Measurements from ENCODE around the gene IPO11.

Gene IPO11

GRCh38 chr5:62412549-62413329 is at the start of gene IPO11:
IPO11 (plus strand) TSS chr5:62412763; CDS start chr5:62437280, 24,517 bp downstream.
- peak; percentile 98 to 99 for DNase-seq (ENCODE audit: low read depth in 1 of 2, low spot score in 1 of 2)

GRCh38 chr5:62369039-62369438 is 43.5 kb upstream of the IPO11 start:
- DNase-seq (ENCODE audit: low read depth in 1 of 2, low spot score in 1 of 2) = no peak

GRCh38 chr5:62371409-62371808 is 41.2 kb upstream of the IPO11 start:
- DNase-seq (ENCODE audit: low read depth in 1 of 2, low spot score in 1 of 2) = no peak

- DNase-seq (ENCODE audit: low read depth in 1 of 2, low spot score in 1 of 2) = no peak
Observed at GRCh38 chr5:62372600-62372999, 40.0 kb upstream of the IPO11 start.

GRCh38 chr5:62373382-62373781 is 39.2 kb upstream of the IPO11 start:
- no peak for DNase-seq (ENCODE audit: low read depth in 1 of 2, low spot score in 1 of 2)

GRCh38 chr5:62374090-62374489 is 38.5 kb upstream of the IPO11 start:
- no peak for DNase-seq (ENCODE audit: low read depth in 1 of 2, low spot score in 1 of 2)

- DNase-seq (ENCODE audit: low read depth in 1 of 2, low spot score in 1 of 2) = no peak
Observed at GRCh38 chr5:62375627-62376026, 36.9 kb upstream of the IPO11 start.

- DNase-seq (ENCODE audit: low read depth in 1 of 2, low spot score in 1 of 2) = no peak
Observed at GRCh38 chr5:62376064-62376463, 36.5 kb upstream of the IPO11 start.

GRCh38 chr5:62385131-62385530 is 27.4 kb upstream of the IPO11 start:
- no peak for DNase-seq (ENCODE audit: low read depth in 1 of 2, low spot score in 1 of 2)

- DNase-seq (ENCODE audit: low read depth in 1 of 2, low spot score in 1 of 2) = no peak
Observed at GRCh38 chr5:62385816-62386400, 26.7 kb upstream of the IPO11 start.

- DNase-seq (ENCODE audit: low read depth in 1 of 2, low spot score in 1 of 2) = no peak
Observed at GRCh38 chr5:62386824-62387223, 25.7 kb upstream of the IPO11 start.

GRCh38 chr5:62395210-62395950 is 17.2 kb upstream of the IPO11 start:
- no peak for DNase-seq (ENCODE audit: low read depth in 1 of 2, low spot score in 1 of 2)

GRCh38 chr5:62403411-62404250 is 8.9 kb upstream of the IPO11 start, which contains the start of gene DIMT1:
DIMT1 (minus strand) TSS chr5:62403905; CDS start chr5:62403772, 133 bp downstream.
- DNase-seq (ENCODE audit: low read depth in 1 of 2, low spot score in 1 of 2) = peak; percentile 72 to 94

- DNase-seq (ENCODE audit: low read depth in 1 of 2, low spot score in 1 of 2) = no peak
Observed at GRCh38 chr5:62413711-62414110, 1.1 kb downstream of the IPO11 start.

- no peak for DNase-seq (ENCODE audit: low read depth in 1 of 2, low spot score in 1 of 2)
Observed at GRCh38 chr5:62418462-62419076, 6.0 kb downstream of the IPO11 start.

- no peak for DNase-seq (ENCODE audit: low read depth in 1 of 2, low spot score in 1 of 2)
Observed at GRCh38 chr5:62419609-62420008, 7.0 kb downstream of the IPO11 start.

- DNase-seq (ENCODE audit: low read depth in 1 of 2, low spot score in 1 of 2) = no peak
Observed at GRCh38 chr5:62421414-62421813, 8.9 kb downstream of the IPO11 start.

- DNase-seq (ENCODE audit: low read depth in 1 of 2, low spot score in 1 of 2) = no peak
Observed at GRCh38 chr5:62424763-62425162, 12.2 kb downstream of the IPO11 start.

GRCh38 chr5:62431735-62432620 is 19.4 kb downstream of the IPO11 start:
- DNase-seq (ENCODE audit: low read depth in 1 of 2, low spot score in 1 of 2) = no peak

GRCh38 chr5:62432621-62433064 is 20.1 kb downstream of the IPO11 start:
- DNase-seq (ENCODE audit: low read depth in 1 of 2, low spot score in 1 of 2) = no peak
